ENCODE data around the gene ZCCHC18. TPM values are rescaled to one million over a fixed set of nuclear protein-coding genes. Genes with fewer than 3 reads are reported as not detected.
A peak's percentile ranks its signal among the peaks of the same experiment; 100 is the strongest.
"Not testable (repeated sequence)": the region's sequence is repeated elsewhere in the genome, so short reads cannot be mapped to it uniquely, and the experiment has no call there.

The ZCCHC18 gene
- total RNA-seq, 2 donors from 2014 or later = 0.43 TPM; not detected in 1

GRCh38 chrX:104108955-104109354 lies 3.4 kb upstream of the ZCCHC18 start:
- Histone ChIP-seq H3K36me3 (no peaks in the 10 kb centered on the region), H3K4me1 (no peaks in the 10 kb centered on the region), H3K9me3 (no peaks in the 10 kb centered on the region), H3K27ac (no peak overlapping the region), H3K27me3 (no peaks in the 10 kb centered on the region), H3K4me3 (no peak overlapping the region)
- no peak for TF ChIP-seq CTCF (IDR thresholded peaks at IDR 0.05)
- no peak for DNase-seq (ENCODE audit: low spot score)

GRCh38 chrX:104110491-104111240 lies 1.7 kb upstream of the ZCCHC18 start:
- DNase-seq (ENCODE audit: low spot score); H3K4me1 ChIP-seq; H3K36me3 ChIP-seq; H3K4me3 ChIP-seq; H3K27me3 ChIP-seq; H3K9me3 ChIP-seq; H3K27ac ChIP-seq: not testable (repeated sequence)

GRCh38 chrX:104113222-104113965 lies 1.1 kb downstream of the ZCCHC18 start:
- TF ChIP-seq CTCF (IDR thresholded peaks at IDR 0.05) = peak in 1 of 2 donors; percentile 61
- no peak for DNase-seq (ENCODE audit: low spot score)
- peak overlapping the region; percentile 46 to 58 for H3K4me3 ChIP-seq
- no peaks in the 10 kb centered on the region for H3K9me3 ChIP-seq
- no peaks in the 10 kb centered on the region for H3K36me3 ChIP-seq
- no peak overlapping the region for H3K27ac ChIP-seq
- H3K27me3 ChIP-seq = no peaks in the 10 kb centered on the region
- no peaks in the 10 kb centered on the region for H3K4me1 ChIP-seq

- DNase-seq (ENCODE audit: low spot score) = no peak
- Histone ChIP-seq H3K4me3 (no peak overlapping the region), H3K9me3 (no peaks in the 10 kb centered on the region), H3K27me3 (no peaks in the 10 kb centered on the region), H3K36me3 (no peaks in the 10 kb centered on the region), H3K27ac (no peak overlapping the region), H3K4me1 (no peaks in the 10 kb centered on the region)
- no peak for TF ChIP-seq CTCF (IDR thresholded peaks at IDR 0.05)
These were observed 5.4 kb downstream of the ZCCHC18 start for GRCh38 chrX:104117759-104118158.

- H3K36me3 ChIP-seq = no peaks in the 10 kb centered on the region
These were observed 6.4 kb downstream of the ZCCHC18 start for GRCh38 chrX:104118765-104119164.

More at GRCh38 chrX:104118765-104119164, 6.4 kb downstream of the ZCCHC18 start:
- Histone ChIP-seq H3K4me1 (no peaks in the 10 kb centered on the region), H3K4me3 (no peak overlapping the region), H3K27me3 (no peaks in the 10 kb centered on the region), H3K27ac (no peak overlapping the region), H3K9me3 (no peaks in the 10 kb centered on the region)
- DNase-seq (ENCODE audit: low spot score) = no peak
- TF ChIP-seq CTCF (IDR thresholded peaks at IDR 0.05) = no peak

All from right atrium auricular region (tissue), 2 donors.